ENCODE results near the gene ACTBL2. TPM values are rescaled to one million over a fixed set of nuclear protein-coding genes. Genes with fewer than 3 reads are reported as not detected.

The ACTBL2 gene
- total and polyA plus RNA-seq, 2 donors = not detected

DNA sequence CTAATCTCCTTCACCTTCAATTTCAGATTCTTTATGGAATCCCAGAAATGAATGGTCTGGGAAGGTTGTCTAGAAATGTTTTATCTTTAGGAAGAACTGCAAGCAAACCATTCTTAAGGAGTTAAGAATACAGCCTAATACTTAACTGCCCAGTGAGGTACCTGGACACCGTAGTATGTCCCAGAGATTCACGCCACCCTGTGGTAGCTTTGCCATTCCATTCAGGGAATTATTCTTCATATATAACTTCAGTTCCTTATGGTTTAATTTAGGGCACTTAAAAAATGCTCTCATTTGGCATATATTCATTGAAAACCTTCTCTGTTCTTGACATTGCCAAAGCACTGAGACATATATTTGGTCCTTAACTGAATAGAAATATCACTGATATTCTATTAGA is 49.7 kb downstream of the ACTBL2 start:
- H3K4me1 ChIP-seq (ENCODE audit: insufficient read depth) = no peaks in the 10 kb centered on the region

DNA sequence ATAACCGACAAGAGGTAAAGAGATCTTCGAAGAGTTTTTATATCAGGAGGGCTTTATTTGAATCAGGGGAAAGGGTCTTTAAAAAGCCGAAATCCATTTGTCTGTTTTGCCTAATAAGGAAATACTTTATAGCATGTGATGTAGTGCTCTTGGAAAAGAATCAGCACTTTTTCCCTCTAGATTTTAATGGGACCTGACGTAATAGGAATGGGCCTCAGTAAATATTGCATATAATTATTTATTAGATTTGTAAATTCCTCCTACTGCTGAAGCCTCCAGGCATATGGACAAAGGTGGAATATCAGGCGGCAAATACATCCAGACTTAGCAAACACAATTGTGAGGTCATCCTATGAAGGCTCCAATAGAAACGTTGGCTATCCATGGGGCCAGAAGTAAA is 50.9 kb downstream of the ACTBL2 start:
- Histone ChIP-seq H3K27ac (ENCODE audit: low read depth) (no peak overlapping the region), H3K36me3 (ENCODE audit: insufficient read depth) (no peaks in the 10 kb centered on the region), H3K4me3 (ENCODE audit: low read depth, low read length) (no peak overlapping the region), H3K4me1 (ENCODE audit: insufficient read depth) (no peaks in the 10 kb centered on the region)
- 77% methylated on average over 6 of the region's 6 CpGs for WGBS
- no peak for DNase-seq (ENCODE audit: extremely low spot score)

More for the DNA sequence above, 49.7 kb downstream of the ACTBL2 start:
- 96% methylated on average over 2 of the region's 2 CpGs for WGBS
- Histone ChIP-seq H3K4me3 (ENCODE audit: low read depth, low read length) (no peak overlapping the region), H3K36me3 (ENCODE audit: insufficient read depth) (no peaks in the 10 kb centered on the region), H3K27ac (ENCODE audit: low read depth) (no peak overlapping the region)
- DNase-seq (ENCODE audit: extremely low spot score) = no peak

Data from urinary bladder (tissue), 4 donors.